ENCODE data around the gene HDGF.

Gene HDGF

GRCh38 chr1:156745881-156746280 is 5.6 kb downstream of the HDGF start:
- DNase-seq: peak; percentile 18 to 47

- no peak for DNase-seq
Observed at GRCh38 chr1:156744786-156745419, 6.6 kb downstream of the HDGF start.

- no peak for DNase-seq
Observed at GRCh38 chr1:156744344-156744743, 7.1 kb downstream of the HDGF start.

GRCh38 chr1:156743367-156744302 is 7.8 kb downstream of the HDGF start:
- DNase-seq: peak in 1 of 2 donors; percentile 44

GRCh38 chr1:156742801-156743200 is 8.7 kb downstream of the HDGF start:
- no peak for DNase-seq

- no peak for DNase-seq
Observed at GRCh38 chr1:156742017-156742416, 9.5 kb downstream of the HDGF start.

GRCh38 chr1:156741481-156741983 is 9.9 kb downstream of the HDGF start:
- DNase-seq: no peak

- peak; percentile 99 for DNase-seq
Observed at GRCh38 chr1:156740741-156741480, 10.6 kb downstream of the HDGF start, which contains the start of gene MRPL24. MRPL24 (minus strand) TSS chr1:156741088; CDS start chr1:156738704, 2,384 bp downstream.

GRCh38 chr1:156740237-156740740 is 11.2 kb downstream of the HDGF start:
- DNase-seq: no peak

- DNase-seq: no peak
Observed at GRCh38 chr1:156738916-156739315, 12.6 kb downstream of the HDGF start.

GRCh38 chr1:156738407-156738806 is 13.1 kb downstream of the HDGF start:
- no peak for DNase-seq

- no peak for DNase-seq
Observed at GRCh38 chr1:156733989-156734584, 17.4 kb downstream of the HDGF start.

GRCh38 chr1:156728599-156729462 is 22.6 kb downstream of the HDGF start, which contains the start of gene ISG20L2:
ISG20L2 (minus strand) TSS chr1:156728766; CDS start chr1:156727652, 1,114 bp downstream.
- DNase-seq: peak; percentile 98 to 99

- DNase-seq: peak; percentile 76 to 84
Observed at GRCh38 chr1:156727926-156728598, 23.4 kb downstream of the HDGF start, which contains the start of gene METTL25B. METTL25B (plus strand) TSS chr1:156728469; CDS start chr1:156729105, 636 bp downstream.

GRCh38 chr1:156727492-156727891 is 24.0 kb downstream of the HDGF start:
- DNase-seq: no peak

- peak; percentile 49 to 61 for DNase-seq
Observed at GRCh38 chr1:156726549-156727226, 24.8 kb downstream of the HDGF start.

GRCh38 chr1:156725683-156726280 is 25.7 kb downstream of the HDGF start:
- peak; percentile 90 to 92 for DNase-seq

- no peak for DNase-seq
Observed at GRCh38 chr1:156721535-156721934, 29.9 kb downstream of the HDGF start.

- DNase-seq: no peak
Observed at GRCh38 chr1:156721131-156721530, 30.3 kb downstream of the HDGF start.
